ENCODE measurements around the gene CBLB. TPM values are rescaled to one million over a fixed set of nuclear protein-coding genes. Genes with fewer than 3 reads are reported as not detected.

Gene CBLB
- total RNA-seq, 1 donor from 2014 or later: 30.0 TPM

GRCh38 chr3:105788593-105788992 is 80.2 kb downstream of the CBLB start:
- no peak overlapping the region for H3K4me3 ChIP-seq (ENCODE audit: low read depth, low read length)
- DNase-seq (ENCODE audit: low read depth): no peak
- no peak for TF ChIP-seq CTCF (IDR thresholded peaks at IDR 0.05; ENCODE audit: insufficient read depth, low read length, severe bottlenecking)
- FAIRE-seq: no peak
- no peaks in the 10 kb centered on the region for H3K27me3 ChIP-seq (ENCODE audit: control insufficient read depth, insufficient read depth, low read length)
- no peaks in the 10 kb centered on the region for H3K36me3 ChIP-seq (ENCODE audit: control insufficient read depth, insufficient read depth, low read length)

- Histone ChIP-seq H3K4me3 (ENCODE audit: low read depth, low read length) (no peak overlapping the region), H3K36me3 (ENCODE audit: control insufficient read depth, insufficient read depth, low read length) (no peaks in the 10 kb centered on the region), H3K27me3 (ENCODE audit: control insufficient read depth, insufficient read depth, low read length) (no peaks in the 10 kb centered on the region)
- FAIRE-seq: no peak
- no peak for TF ChIP-seq CTCF (IDR thresholded peaks at IDR 0.05; ENCODE audit: insufficient read depth, low read length, severe bottlenecking)
- DNase-seq (ENCODE audit: low read depth): no peak
These were observed 81.4 kb downstream of the CBLB start for GRCh38 chr3:105787453-105787852.

- no peak for TF ChIP-seq CTCF (IDR thresholded peaks at IDR 0.05; ENCODE audit: insufficient read depth, low read length, severe bottlenecking)
- Histone ChIP-seq H3K27me3 (ENCODE audit: control insufficient read depth, insufficient read depth, low read length) (no peaks in the 10 kb centered on the region), H3K4me3 (ENCODE audit: low read depth, low read length) (no peak overlapping the region), H3K36me3 (ENCODE audit: control insufficient read depth, insufficient read depth, low read length) (no peaks in the 10 kb centered on the region)
- DNase-seq (ENCODE audit: low read depth) (no peak), FAIRE-seq (no peak)
These were observed 81.8 kb downstream of the CBLB start for GRCh38 chr3:105786990-105787389.

GRCh38 chr3:105786241-105786640 is 82.6 kb downstream of the CBLB start:
- DNase-seq (ENCODE audit: low read depth): no peak
- no peak for FAIRE-seq
- no peaks in the 10 kb centered on the region for H3K36me3 ChIP-seq (ENCODE audit: control insufficient read depth, insufficient read depth, low read length)
- no peak overlapping the region for H3K4me3 ChIP-seq (ENCODE audit: low read depth, low read length)
- TF ChIP-seq CTCF (IDR thresholded peaks at IDR 0.05; ENCODE audit: insufficient read depth, low read length, severe bottlenecking): no peak
- no peaks in the 10 kb centered on the region for H3K27me3 ChIP-seq (ENCODE audit: control insufficient read depth, insufficient read depth, low read length)

GRCh38 chr3:105785803-105786202 is 83.0 kb downstream of the CBLB start:
- FAIRE-seq: no peak
- H3K36me3 ChIP-seq (ENCODE audit: control insufficient read depth, insufficient read depth, low read length): no peaks in the 10 kb centered on the region
- H3K27me3 ChIP-seq (ENCODE audit: control insufficient read depth, insufficient read depth, low read length): no peaks in the 10 kb centered on the region
- TF ChIP-seq CTCF (IDR thresholded peaks at IDR 0.05; ENCODE audit: insufficient read depth, low read length, severe bottlenecking): no peak
- no peak for DNase-seq (ENCODE audit: low read depth)
- H3K4me3 ChIP-seq (ENCODE audit: low read depth, low read length): no peak overlapping the region

- Histone ChIP-seq H3K4me3 (ENCODE audit: low read depth, low read length) (no peak overlapping the region), H3K27me3 (ENCODE audit: control insufficient read depth, insufficient read depth, low read length) (no peaks in the 10 kb centered on the region), H3K36me3 (ENCODE audit: control insufficient read depth, insufficient read depth, low read length) (no peaks in the 10 kb centered on the region)
- DNase-seq (ENCODE audit: low read depth) (no peak), FAIRE-seq (no peak)
- TF ChIP-seq CTCF (IDR thresholded peaks at IDR 0.05; ENCODE audit: insufficient read depth, low read length, severe bottlenecking): no peak
These were observed 85.2 kb downstream of the CBLB start for GRCh38 chr3:105783631-105784030.
